Measurements from ENCODE around the gene SMARCB1.

GRCh38 chr22:23752090-23752691 lies 34.6 kb upstream of the SMARCB1 start:
- TF ChIP-seq CTCF (IDR thresholded peaks at IDR 0.05) = no peak
- TF ChIP-seq POLR2A (IDR thresholded peaks at IDR 0.05) = no peak
